Natural killer cell (primary cell): ENCODE measurements around the gene DMRT1. TPM values are rescaled to one million over a fixed set of nuclear protein-coding genes. Genes with fewer than 3 reads are reported as not detected.
"Not testable (repeated sequence)": the region's sequence is repeated elsewhere in the genome, so short reads cannot be mapped to it uniquely, and the experiment has no call there.

ENCODE experiments used
- ATAC-seq, 3 donors: fragments of 150-1000 bp in 2 of 3; fragments of 200-7000 bp in 1 of 3; cut with Tn5 transposase; 1 replicate in 1 of 3; 2 replicates in 2 of 3; pipeline ENCODE4 v1.10.0; 2021; ENCODE audit warnings: mild to moderate bottlenecking in 2 of 3, moderate library complexity in 2 of 3
- DNase-seq, 2 donors: peaks; one replicate each; pipeline versions ENCODE4 v3.0.0 to v3.0.0-alpha.2; 2013 to 2021; ENCODE audit warnings: mixed read lengths in 1 of 2
- H3K27ac ChIP-seq: one replicate; pipeline ENCODE4 v1.5.1; 2013; ENCODE audit warnings: mild to moderate bottlenecking, low read length
- H3K27me3 ChIP-seq: one replicate; pipeline ENCODE4 v1.6.1; 2013; ENCODE audit warnings: low read length; ENCODE audit not compliant: control insufficient read depth, insufficient read depth
- H3K36me3 ChIP-seq: one replicate; pipeline ENCODE4 v1.6.1; 2013; ENCODE audit warnings: low read length; ENCODE audit not compliant: control insufficient read depth, insufficient read depth
- H3K4me1 ChIP-seq: one replicate; pipeline ENCODE4 v1.6.1; 2013; ENCODE audit warnings: low read length; ENCODE audit not compliant: control insufficient read depth, insufficient read depth
- H3K4me3 ChIP-seq: one replicate; pipeline ENCODE4 v1.5.1; 2013; ENCODE audit warnings: low read length
- H3K9me3 ChIP-seq: one replicate; pipeline ENCODE4 v1.6.1; 2013; ENCODE audit warnings: low read length; ENCODE audit not compliant: control insufficient read depth, insufficient read depth
- H3K27ac Mint-ChIP-seq, 2 donors: one replicate each; pipeline ENCODE4 v1.8.0; 2022; ENCODE audit warnings: mild to moderate bottlenecking in 2 of 2, mixed read lengths in 2 of 2, moderate library complexity in 1 of 2
- H3K27me3 Mint-ChIP-seq, 2 donors: one replicate each; pipeline ENCODE4 v1.8.0; 2022; ENCODE audit warnings: low read depth in 2 of 2, mixed read lengths in 2 of 2
- H3K36me3 Mint-ChIP-seq: one replicate; pipeline ENCODE4 v1.8.0; 2022; ENCODE audit warnings: mixed read lengths
- H3K4me1 Mint-ChIP-seq, 2 donors: one replicate each; pipeline ENCODE4 v1.8.0; 2022; ENCODE audit warnings: mixed read lengths in 2 of 2
- H3K4me3 Mint-ChIP-seq: one replicate; pipeline ENCODE4 v1.8.0; 2022; ENCODE audit warnings: mild to moderate bottlenecking, moderate library complexity, mixed read lengths
- H3K9me3 Mint-ChIP-seq, 2 donors: one replicate each; pipeline ENCODE4 v1.8.0; 2022; ENCODE audit warnings: mixed read lengths in 2 of 2
- CTCF ChIP-seq: fragments of 200-600 bp; IDR thresholded peaks from one replicate; pipeline ENCODE4 v1.8.0; 2022; ENCODE audit warnings: antibody characterized with exemption
- whole genome bisulfite sequencing: methylation state at CpG from one replicate; pipeline ENCODE4 v1.1.7; 2013; ENCODE audit warnings: missing lambda C conversion rate; ENCODE audit not compliant: insufficient coverage; 5-methylcytosine and 5-hydroxymethylcytosine counted together
- intact Hi-C: fragments of 100-400 bp; cut with micrococcal nuclease; formaldehyde crosslinking; loops from one replicate; pipeline ENCODE4 v1.14.2; 2022
- total RNA-seq, 4 donors: library from RNA; stranded (reverse); fragments of 120-200 nt in 1 of 4; gene quantifications; one replicate each; pipeline versions ENCODE4 v1.2.3 to v1.2.4, GENCODE V29; 2013 to 2022

DMRT1 gene
- total RNA-seq, 3 donors from 2014 or later (not counting 1 experiment from before 2014, with no cell fraction given), result not detected

GRCh38 chr9:908536-909205 is 67.2 kb downstream of the DMRT1 start:
- H3K4me1 Mint-ChIP-seq, result no peaks in the 10 kb centered on the region
- no peaks in the 10 kb centered on the region for H3K4me1 ChIP-seq
- no peak overlapping the region for H3K27ac Mint-ChIP-seq
- H3K4me3 Mint-ChIP-seq, result no peak overlapping the region
- ATAC-seq (no peak), DNase-seq (no peak)
- H3K27me3 ChIP-seq, result peaks cover 12% of the 10 kb centered on the region
- no peaks in the 10 kb centered on the region for H3K36me3 Mint-ChIP-seq
- H3K4me3 ChIP-seq, result no peak overlapping the region
- no peak for TF ChIP-seq CTCF
- H3K36me3 ChIP-seq, result no peaks in the 10 kb centered on the region
- WGBS, result 8% methylated on average over 10 of the region's 10 CpGs
- H3K27ac ChIP-seq, result no peak overlapping the region
- no peaks in the 10 kb centered on the region for H3K9me3 Mint-ChIP-seq
- intact Hi-C loops, result no loop called here
- H3K27me3 Mint-ChIP-seq, result peaks cover 30 to 59% of the 10 kb centered on the region in 2 donors
- no peaks in the 10 kb centered on the region for H3K9me3 ChIP-seq

GRCh38 chr9:911005-911404 is 69.5 kb downstream of the DMRT1 start:
- H3K36me3 Mint-ChIP-seq, result no peaks in the 10 kb centered on the region
- H3K9me3 ChIP-seq, result no peaks in the 10 kb centered on the region
- H3K4me1 ChIP-seq, result no peaks in the 10 kb centered on the region
- no peak overlapping the region for H3K4me3 Mint-ChIP-seq
- ATAC-seq (no peak), DNase-seq (no peak)
- intact Hi-C loops, result no loop called here
- H3K27ac Mint-ChIP-seq, result no peak overlapping the region
- peaks cover 27 to 56% of the 10 kb centered on the region in 2 donors for H3K27me3 Mint-ChIP-seq
- H3K36me3 ChIP-seq, result no peaks in the 10 kb centered on the region
- H3K27me3 ChIP-seq, result peaks cover 5% of the 10 kb centered on the region
- TF ChIP-seq CTCF, result no peak
- 72% methylated on average over 4 of the region's 4 CpGs for WGBS
- no peak overlapping the region for H3K27ac ChIP-seq
- H3K4me1 Mint-ChIP-seq, result no peaks in the 10 kb centered on the region
- H3K4me3 ChIP-seq, result no peak overlapping the region
- no peaks in the 10 kb centered on the region for H3K9me3 Mint-ChIP-seq

GRCh38 chr9:912776-913175 is 71.3 kb downstream of the DMRT1 start:
- intact Hi-C loops, result no loop called here
- no peak for TF ChIP-seq CTCF
- no peaks in the 10 kb centered on the region for H3K9me3 ChIP-seq
- peaks cover 3% of the 10 kb centered on the region for H3K27me3 ChIP-seq
- Mint-ChIP-seq H3K9me3 (no peaks in the 10 kb centered on the region), H3K36me3 (no peaks in the 10 kb centered on the region), H3K27ac (no peak overlapping the region), H3K27me3 (peaks cover 23 to 41% of the 10 kb centered on the region in 2 donors), H3K4me1 (no peaks in the 10 kb centered on the region), H3K4me3 (no peak overlapping the region)
- no peak overlapping the region for H3K27ac ChIP-seq
- H3K4me1 ChIP-seq, result no peaks in the 10 kb centered on the region
- 50% methylated on average over 1 of the region's 1 CpG for WGBS
- ATAC-seq, result no peak
- no peak overlapping the region for H3K4me3 ChIP-seq
- DNase-seq, result no peak
- no peaks in the 10 kb centered on the region for H3K36me3 ChIP-seq

GRCh38 chr9:913526-913925 is 72.0 kb downstream of the DMRT1 start:
- H3K4me3 Mint-ChIP-seq, ATAC-seq, intact Hi-C loops, H3K27ac ChIP-seq, H3K9me3 ChIP-seq, H3K36me3 Mint-ChIP-seq, H3K4me3 ChIP-seq, H3K36me3 ChIP-seq, H3K4me1 ChIP-seq, DNase-seq, H3K9me3 Mint-ChIP-seq, H3K4me1 Mint-ChIP-seq, H3K27ac Mint-ChIP-seq, H3K27me3 ChIP-seq: not testable (repeated sequence)
- 86% methylated on average over 10 of the region's 10 CpGs for WGBS
- peaks cover 19 to 40% of the 10 kb centered on the region in 2 donors for H3K27me3 Mint-ChIP-seq
